ENCODE data around the gene PLXNA2.

The PLXNA2 gene

GRCh38 chr1:208177656-208178055 is 66.5 kb downstream of the PLXNA2 start:
- no peak overlapping the region for H3K4me3 ChIP-seq (ENCODE audit: severe bottlenecking)
- no peak overlapping the region for H3K27ac ChIP-seq (ENCODE audit: poor library complexity, severe bottlenecking)
- H3K36me3 ChIP-seq (ENCODE audit: low read depth), result no peaks in the 10 kb centered on the region
- no peak for ATAC-seq (ENCODE audit: low read depth)
- peaks cover 17% of the 10 kb centered on the region for H3K4me1 ChIP-seq (ENCODE audit: insufficient read depth, poor library complexity, severe bottlenecking)
- H3K9me3 ChIP-seq (ENCODE audit: severe bottlenecking), result no peaks in the 10 kb centered on the region
- no peak for DNase-seq (ENCODE audit: low spot score)
- no peak for TF ChIP-seq CTCF (IDR thresholded peaks at IDR 0.05; ENCODE audit: poor library complexity, severe bottlenecking)
- no peaks in the 10 kb centered on the region for H3K27me3 ChIP-seq (ENCODE audit: insufficient read depth, poor library complexity, severe bottlenecking)

GRCh38 chr1:208176649-208177048 is 67.5 kb downstream of the PLXNA2 start:
- Histone ChIP-seq H3K4me3 (ENCODE audit: severe bottlenecking) (no peak overlapping the region), H3K9me3 (ENCODE audit: severe bottlenecking) (no peaks in the 10 kb centered on the region), H3K27ac (ENCODE audit: poor library complexity, severe bottlenecking) (no peak overlapping the region), H3K36me3 (ENCODE audit: low read depth) (no peaks in the 10 kb centered on the region), H3K4me1 (ENCODE audit: insufficient read depth, poor library complexity, severe bottlenecking) (peaks cover 17% of the 10 kb centered on the region), H3K27me3 (ENCODE audit: insufficient read depth, poor library complexity, severe bottlenecking) (no peaks in the 10 kb centered on the region)
- no peak for TF ChIP-seq CTCF (IDR thresholded peaks at IDR 0.05; ENCODE audit: poor library complexity, severe bottlenecking)
- DNase-seq (ENCODE audit: low spot score), result no peak
- no peak for ATAC-seq (ENCODE audit: low read depth)

- no peaks in the 10 kb centered on the region for H3K27me3 ChIP-seq (ENCODE audit: insufficient read depth, poor library complexity, severe bottlenecking)
- H3K9me3 ChIP-seq (ENCODE audit: severe bottlenecking), result no peaks in the 10 kb centered on the region
- H3K27ac ChIP-seq (ENCODE audit: poor library complexity, severe bottlenecking), result no peak overlapping the region
- ATAC-seq (ENCODE audit: low read depth), result no peak
- peaks cover 17% of the 10 kb centered on the region for H3K4me1 ChIP-seq (ENCODE audit: insufficient read depth, poor library complexity, severe bottlenecking)
- no peak for TF ChIP-seq CTCF (IDR thresholded peaks at IDR 0.05; ENCODE audit: poor library complexity, severe bottlenecking)
- DNase-seq (ENCODE audit: low spot score), result no peak
- no peak overlapping the region for H3K4me3 ChIP-seq (ENCODE audit: severe bottlenecking)
- no peaks in the 10 kb centered on the region for H3K36me3 ChIP-seq (ENCODE audit: low read depth)
Observed at GRCh38 chr1:208175508-208175895, 68.7 kb downstream of the PLXNA2 start.

- Histone ChIP-seq H3K4me3 (ENCODE audit: severe bottlenecking) (no peak overlapping the region), H3K4me1 (ENCODE audit: insufficient read depth, poor library complexity, severe bottlenecking) (peaks cover 17% of the 10 kb centered on the region), H3K27me3 (ENCODE audit: insufficient read depth, poor library complexity, severe bottlenecking) (no peaks in the 10 kb centered on the region), H3K36me3 (ENCODE audit: low read depth) (no peaks in the 10 kb centered on the region), H3K27ac (ENCODE audit: poor library complexity, severe bottlenecking) (no peak overlapping the region), H3K9me3 (ENCODE audit: severe bottlenecking) (no peaks in the 10 kb centered on the region)
- no peak for TF ChIP-seq CTCF (IDR thresholded peaks at IDR 0.05; ENCODE audit: poor library complexity, severe bottlenecking)
- no peak for ATAC-seq (ENCODE audit: low read depth)
- DNase-seq (ENCODE audit: low spot score), result no peak
Observed at GRCh38 chr1:208174731-208175507, 69.3 kb downstream of the PLXNA2 start.

GRCh38 chr1:208174200-208174599 is 70.0 kb downstream of the PLXNA2 start:
- Histone ChIP-seq H3K27me3 (ENCODE audit: insufficient read depth, poor library complexity, severe bottlenecking) (no peaks in the 10 kb centered on the region), H3K4me3 (ENCODE audit: severe bottlenecking) (no peak overlapping the region), H3K36me3 (ENCODE audit: low read depth) (no peaks in the 10 kb centered on the region), H3K27ac (ENCODE audit: poor library complexity, severe bottlenecking) (no peak overlapping the region), H3K9me3 (ENCODE audit: severe bottlenecking) (no peaks in the 10 kb centered on the region), H3K4me1 (ENCODE audit: insufficient read depth, poor library complexity, severe bottlenecking) (peaks cover 10% of the 10 kb centered on the region)
- DNase-seq (ENCODE audit: low spot score), result no peak
- TF ChIP-seq CTCF (IDR thresholded peaks at IDR 0.05; ENCODE audit: poor library complexity, severe bottlenecking), result no peak
- ATAC-seq (ENCODE audit: low read depth), result no peak
